ENCODE data around the gene PIK3R6. TPM values are rescaled to one million over a fixed set of nuclear protein-coding genes. Genes with fewer than 3 reads are reported as not detected.

PIK3R6 gene
- total and polyA plus RNA-seq, 2 of the 13 experiments (the other 11 are each of a cell fraction or from before 2014, with no cell fraction given): not detected

DNA sequence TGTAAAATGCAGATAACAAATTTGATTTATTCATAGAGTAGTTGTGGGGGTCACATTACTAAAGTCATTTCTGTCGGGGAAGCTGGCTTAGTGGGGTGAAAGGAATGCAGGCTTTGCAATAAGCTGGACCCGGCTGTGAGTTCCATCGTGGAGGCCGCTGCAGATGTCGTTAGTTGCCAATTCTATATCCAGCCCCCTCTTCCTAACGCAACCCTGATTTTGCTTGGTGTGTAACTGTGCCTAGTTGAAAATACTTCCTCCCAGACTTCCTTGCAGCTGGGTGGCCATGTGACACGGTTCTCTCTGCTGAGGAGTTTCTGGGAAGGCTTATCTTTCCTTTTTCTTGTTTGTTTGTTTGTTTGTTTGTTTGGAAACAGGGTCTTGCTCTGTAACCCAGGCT, 72.8 kb downstream of the PIK3R6 start:
- Histone ChIP-seq H3K27me3 (ENCODE audit: control insufficient read depth in 1 of 2, insufficient read depth in 2 of 2, low read length in 2 of 2) (peaks cover 6 to 68% of the 10 kb centered on the region in 2 experiments), H4K20me1 (ENCODE audit: insufficient read depth, low read length) (no peaks in the 10 kb centered on the region), H3K79me2 (ENCODE audit: insufficient read depth, low read length) (no peaks in the 10 kb centered on the region), H3K4me1 (ENCODE audit: insufficient read depth, low read length) (peaks cover 5% of the 10 kb centered on the region), H3K36me3 (replicated peaks in 1 of 2; ENCODE audit: control insufficient read depth in 1 of 2, insufficient read depth in 2 of 2, low read length in 2 of 2) (no peaks in the 10 kb centered on the region), H3K9me3 (ENCODE audit: low read length) (no peaks in the 10 kb centered on the region), H3K4me2 (ENCODE audit: low read depth, low read length) (no peak overlapping the region), H3K27ac (ENCODE audit: extremely low read length, insufficient read depth, low read length) (no peak overlapping the region), H3K9ac (ENCODE audit: insufficient read depth, low read depth, low read length) (no peak overlapping the region), H2AFZ (ENCODE audit: low read length) (no peak overlapping the region), H3K4me3 (replicated peaks in 1 of 3; ENCODE audit: insufficient read depth in 1 of 3, low read depth in 2 of 3, low read length in 3 of 3) (no peak overlapping the region)
- no TSS peak for BruUV-seq (replicated peaks)
- TF ChIP-seq ZNF749 (CRISPR knock-in tag; IDR thresholded peaks at IDR 0.05; ENCODE audit: borderline replicate concordance): no peak
- TF ChIP-seq EZH2 (conservative IDR thresholded peaks at IDR 0.05; ENCODE audit: low read depth, low read length): no peak
- no peak for TF ChIP-seq BRD4 (CRISPR knock-in tag; IDR thresholded peaks at IDR 0.05)
- no peak for TF ChIP-seq KAT8 (CRISPR knock-in tag; IDR thresholded peaks at IDR 0.05)
- no peak for TF ChIP-seq ZNF737 (CRISPR knock-in tag; IDR thresholded peaks at IDR 0.05; ENCODE audit: borderline replicate concordance)
- no peak for TF ChIP-seq HNRNPLL (IDR thresholded peaks at IDR 0.05; ENCODE audit: low read depth, low read length, poor library complexity, severe bottlenecking)
- no peak for TF ChIP-seq CREB1 (IDR thresholded peaks at IDR 0.05)
- no peak for TF ChIP-seq CREB1 (CRISPR knock-in tag; IDR thresholded peaks at IDR 0.05)
- no peak for TF ChIP-seq BORCS8-MEF2B (CRISPR knock-in tag; IDR thresholded peaks at IDR 0.05)
- 53% methylated on average over 5 of the region's 7 CpGs for WGBS (ENCODE audit: low lambda C conversion rate)
- CTCF ChIA-PET (ENCODE audit: low intra/inter-chr PET ratio, low total read pairs): no interaction called here
- POLR2A ChIA-PET: no interaction called here
- intact Hi-C loops (cut with micrococcal nuclease; ENCODE audit: unreplicated experiment): no loop called here
- no peak for ATAC-seq
- FAIRE-seq: no peak
- in situ Hi-C loops (cut with HindIII; ENCODE audit: extremely low pct_ligation_motif_present, low pct_unique_long_range_greater_than_20kb): loop anchor here (5.0 kb wide), 1 partner anchor 103 kb away; no protein-coding TSS in a partner anchor
- no peak for DNase-seq (ENCODE audit: low spot score)

DNA sequence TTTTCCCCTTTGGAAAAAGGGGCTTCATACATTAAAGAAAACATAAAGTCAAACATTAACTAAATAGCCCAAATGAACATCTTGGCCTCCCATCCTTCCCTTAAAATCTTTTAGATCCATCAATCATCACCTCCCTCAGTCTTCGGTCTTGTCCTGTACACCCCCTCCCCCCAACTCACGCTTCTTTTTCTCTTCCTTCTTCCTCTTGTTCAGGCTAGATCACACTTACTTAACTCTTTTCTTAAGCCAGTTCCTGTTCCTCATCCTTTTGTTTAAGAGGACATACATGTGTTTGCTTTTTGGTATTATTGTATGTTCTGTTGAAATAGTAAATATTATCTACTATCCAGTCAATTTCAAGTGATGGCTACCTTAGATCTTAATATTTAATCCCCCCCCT, 73.8 kb downstream of the PIK3R6 start:
- H4K20me1 ChIP-seq (ENCODE audit: insufficient read depth, low read length): no peaks in the 10 kb centered on the region
- no peaks in the 10 kb centered on the region for H3K9me3 ChIP-seq (ENCODE audit: low read length)
- CTCF ChIA-PET (ENCODE audit: low intra/inter-chr PET ratio, low total read pairs): no interaction called here
- H3K79me2 ChIP-seq (ENCODE audit: insufficient read depth, low read length): no peaks in the 10 kb centered on the region
- no peak overlapping the region for H3K4me2 ChIP-seq (ENCODE audit: low read depth, low read length)
- DNase-seq (ENCODE audit: low spot score): no peak
- WGBS (ENCODE audit: low lambda C conversion rate): 19% methylated on average over 2 of the region's 2 CpGs
- no peak for FAIRE-seq
- POLR2A ChIA-PET: no interaction called here
- no TSS peak for BruUV-seq (replicated peaks)
- peaks cover 4 to 70% of the 10 kb centered on the region in 2 experiments for H3K27me3 ChIP-seq (ENCODE audit: control insufficient read depth in 1 of 2, insufficient read depth in 2 of 2, low read length in 2 of 2)
- in situ Hi-C loops (cut with HindIII; ENCODE audit: extremely low pct_ligation_motif_present, low pct_unique_long_range_greater_than_20kb): no loop called here
- peaks cover 15% of the 10 kb centered on the region for H3K4me1 ChIP-seq (ENCODE audit: insufficient read depth, low read length)
- no peak overlapping the region for H3K9ac ChIP-seq (ENCODE audit: insufficient read depth, low read depth, low read length)
- H3K36me3 ChIP-seq (replicated peaks in 1 of 2; ENCODE audit: control insufficient read depth in 1 of 2, insufficient read depth in 2 of 2, low read length in 2 of 2): no peaks in the 10 kb centered on the region
- intact Hi-C loops (cut with micrococcal nuclease; ENCODE audit: unreplicated experiment): no loop called here
- no peak overlapping the region for H3K4me3 ChIP-seq (replicated peaks in 1 of 3; ENCODE audit: insufficient read depth in 1 of 3, low read depth in 2 of 3, low read length in 3 of 3)
- H2AFZ ChIP-seq (ENCODE audit: low read length): no peak overlapping the region
- ATAC-seq: no peak
- H3K27ac ChIP-seq (ENCODE audit: extremely low read length, insufficient read depth, low read length): no peak overlapping the region
- no peak for TF ChIP-seq FOSL2 (CRISPR knock-in tag; IDR thresholded peaks at IDR 0.05)
- no peak for TF ChIP-seq WIZ (CRISPR knock-in tag; IDR thresholded peaks at IDR 0.05)
- TF ChIP-seq, protein P1, sequence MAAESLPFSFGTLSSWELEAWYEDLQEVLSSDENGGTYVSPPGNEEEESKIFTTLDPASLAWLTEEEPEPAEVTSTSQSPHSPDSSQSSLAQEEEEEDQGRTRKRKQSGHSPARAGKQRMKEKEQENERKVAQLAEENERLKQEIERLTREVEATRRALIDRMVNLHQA (CRISPR knock-in tag; IDR thresholded peaks at IDR 0.05): no peak
- TF ChIP-seq U2AF1 (optimal IDR thresholded peaks at IDR 0.05; ENCODE audit: low read depth, low read length): no peak
- no peak for TF ChIP-seq MYC (CRISPR knock-in tag; IDR thresholded peaks at IDR 0.05; ENCODE audit: borderline replicate concordance)
- TF ChIP-seq RXRA (CRISPR knock-in tag; IDR thresholded peaks at IDR 0.05): no peak
- TF ChIP-seq, protein P2, sequence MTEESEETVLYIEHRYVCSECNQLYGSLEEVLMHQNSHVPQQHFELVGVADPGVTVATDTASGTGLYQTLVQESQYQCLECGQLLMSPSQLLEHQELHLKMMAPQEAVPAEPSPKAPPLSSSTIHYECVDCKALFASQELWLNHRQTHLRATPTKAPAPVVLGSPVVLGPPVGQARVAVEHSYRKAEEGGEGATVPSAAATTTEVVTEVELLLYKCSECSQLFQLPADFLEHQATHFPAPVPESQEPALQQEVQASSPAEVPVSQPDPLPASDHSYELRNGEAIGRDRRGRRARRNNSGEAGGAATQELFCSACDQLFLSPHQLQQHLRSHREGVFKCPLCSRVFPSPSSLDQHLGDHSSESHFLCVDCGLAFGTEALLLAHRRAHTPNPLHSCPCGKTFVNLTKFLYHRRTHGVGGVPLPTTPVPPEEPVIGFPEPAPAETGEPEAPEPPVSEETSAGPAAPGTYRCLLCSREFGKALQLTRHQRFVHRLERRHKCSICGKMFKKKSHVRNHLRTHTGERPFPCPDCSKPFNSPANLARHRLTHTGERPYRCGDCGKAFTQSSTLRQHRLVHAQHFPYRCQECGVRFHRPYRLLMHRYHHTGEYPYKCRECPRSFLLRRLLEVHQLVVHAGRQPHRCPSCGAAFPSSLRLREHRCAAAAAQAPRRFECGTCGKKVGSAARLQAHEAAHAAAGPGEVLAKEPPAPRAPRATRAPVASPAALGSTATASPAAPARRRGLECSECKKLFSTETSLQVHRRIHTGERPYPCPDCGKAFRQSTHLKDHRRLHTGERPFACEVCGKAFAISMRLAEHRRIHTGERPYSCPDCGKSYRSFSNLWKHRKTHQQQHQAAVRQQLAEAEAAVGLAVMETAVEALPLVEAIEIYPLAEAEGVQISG (CRISPR knock-in tag; IDR thresholded peaks at IDR 0.05): no peak
- no peak for TF ChIP-seq ZSCAN25 (CRISPR knock-in tag; IDR thresholded peaks at IDR 0.05)
- TF ChIP-seq AGO1 (IDR thresholded peaks at IDR 0.05; ENCODE audit: low read depth, low read length, poor library complexity, severe bottlenecking): no peak

Measured in HepG2 (cell line).